Measurements from ENCODE around the gene NEDD8.

The NEDD8 gene

GRCh38 chr14:24184104-24184970 lies 47.8 kb downstream of the NEDD8 start:
- no peaks in the 10 kb centered on the region for H4K20me1 ChIP-seq (ENCODE audit: insufficient read depth, low read length)
- H3K27ac ChIP-seq (ENCODE audit: low read depth, low read length, poor library complexity, severe bottlenecking): no peak overlapping the region
- no peak for TF ChIP-seq CTCF (IDR thresholded peaks at IDR 0.05; ENCODE audit: low read length)
- no peak for TF ChIP-seq EZH2 (IDR thresholded peaks at IDR 0.05; ENCODE audit: borderline replicate concordance, low read length)
- no peak overlapping the region for H3K4me2 ChIP-seq (ENCODE audit: low read length)
- no peaks in the 10 kb centered on the region for H3K79me2 ChIP-seq (ENCODE audit: insufficient read depth, low read length)
- peaks cover 15% of the 10 kb centered on the region for H3K4me1 ChIP-seq (ENCODE audit: insufficient read depth, low read length, severe bottlenecking)
- no peaks in the 10 kb centered on the region for H3F3A ChIP-seq (ENCODE audit: insufficient read depth, low read length)
- no peaks in the 10 kb centered on the region for H3K27me3 ChIP-seq (ENCODE audit: insufficient read depth, low read length)
- no peaks in the 10 kb centered on the region for H3K9me3 ChIP-seq (ENCODE audit: low read length)
- H2AFZ ChIP-seq (ENCODE audit: low read length): no peak overlapping the region
- H3K9ac ChIP-seq (ENCODE audit: low read length): no peak overlapping the region
- no peak overlapping the region for H3K4me3 ChIP-seq (ENCODE audit: low read depth, low read length, poor library complexity, severe bottlenecking)
- H3K9me2 ChIP-seq (ENCODE audit: low read depth, low read length): no peaks in the 10 kb centered on the region
- peaks cover 76% of the 10 kb centered on the region for H3K36me3 ChIP-seq (ENCODE audit: insufficient read depth, low read length)

- no peak overlapping the region for H2AFZ ChIP-seq (ENCODE audit: low read length)
- H3K9me2 ChIP-seq (ENCODE audit: low read depth, low read length): no peaks in the 10 kb centered on the region
- H3F3A ChIP-seq (ENCODE audit: insufficient read depth, low read length): no peaks in the 10 kb centered on the region
- no peak overlapping the region for H3K4me3 ChIP-seq (ENCODE audit: low read depth, low read length, poor library complexity, severe bottlenecking)
- no peak overlapping the region for H3K4me2 ChIP-seq (ENCODE audit: low read length)
- peaks cover 89% of the 10 kb centered on the region for H3K36me3 ChIP-seq (ENCODE audit: insufficient read depth, low read length)
- H3K27me3 ChIP-seq (ENCODE audit: insufficient read depth, low read length): no peaks in the 10 kb centered on the region
- H3K79me2 ChIP-seq (ENCODE audit: insufficient read depth, low read length): no peaks in the 10 kb centered on the region
- H3K4me1 ChIP-seq (ENCODE audit: insufficient read depth, low read length, severe bottlenecking): peaks cover 9% of the 10 kb centered on the region
- no peak overlapping the region for H3K27ac ChIP-seq (ENCODE audit: low read depth, low read length, poor library complexity, severe bottlenecking)
- H4K20me1 ChIP-seq (ENCODE audit: insufficient read depth, low read length): no peaks in the 10 kb centered on the region
- no peak for TF ChIP-seq CTCF (IDR thresholded peaks at IDR 0.05; ENCODE audit: low read length)
- no peak for TF ChIP-seq EZH2 (IDR thresholded peaks at IDR 0.05; ENCODE audit: borderline replicate concordance, low read length)
- no peaks in the 10 kb centered on the region for H3K9me3 ChIP-seq (ENCODE audit: low read length)
- no peak overlapping the region for H3K9ac ChIP-seq (ENCODE audit: low read length)
These were observed 49.1 kb downstream of the NEDD8 start for GRCh38 chr14:24183014-24183481.

GRCh38 chr14:24182110-24182882 lies 49.9 kb downstream of the NEDD8 start:
- no peak overlapping the region for H3K27ac ChIP-seq (ENCODE audit: low read depth, low read length, poor library complexity, severe bottlenecking)
- H3K4me1 ChIP-seq (ENCODE audit: insufficient read depth, low read length, severe bottlenecking): peaks cover 2% of the 10 kb centered on the region
- H3F3A ChIP-seq (ENCODE audit: insufficient read depth, low read length): no peaks in the 10 kb centered on the region
- no peaks in the 10 kb centered on the region for H3K9me3 ChIP-seq (ENCODE audit: low read length)
- H3K79me2 ChIP-seq (ENCODE audit: insufficient read depth, low read length): no peaks in the 10 kb centered on the region
- H3K9ac ChIP-seq (ENCODE audit: low read length): no peak overlapping the region
- H3K4me2 ChIP-seq (ENCODE audit: low read length): no peak overlapping the region
- H2AFZ ChIP-seq (ENCODE audit: low read length): no peak overlapping the region
- no peaks in the 10 kb centered on the region for H3K27me3 ChIP-seq (ENCODE audit: insufficient read depth, low read length)
- no peak overlapping the region for H3K4me3 ChIP-seq (ENCODE audit: low read depth, low read length, poor library complexity, severe bottlenecking)
- peaks cover 91% of the 10 kb centered on the region for H3K36me3 ChIP-seq (ENCODE audit: insufficient read depth, low read length)
- no peaks in the 10 kb centered on the region for H3K9me2 ChIP-seq (ENCODE audit: low read depth, low read length)
- no peak for TF ChIP-seq CTCF (IDR thresholded peaks at IDR 0.05; ENCODE audit: low read length)
- TF ChIP-seq EZH2 (IDR thresholded peaks at IDR 0.05; ENCODE audit: borderline replicate concordance, low read length): no peak
- no peaks in the 10 kb centered on the region for H4K20me1 ChIP-seq (ENCODE audit: insufficient read depth, low read length)
